ENCODE measurements around the gene MKNK2.
"Not testable (repeated sequence)": the region's sequence is repeated elsewhere in the genome, so short reads cannot be mapped to it uniquely, and the experiment has no call there.

The MKNK2 gene

GRCh38 chr19:2039089-2039958 is 11.7 kb downstream of the MKNK2 start:
- TF ChIP-seq POLR2A (IDR thresholded peaks at IDR 0.05; ENCODE audit: low read length), result no peak
- TF ChIP-seq GATA1 (IDR thresholded peaks at IDR 0.05; ENCODE audit: low read depth, low read length), result no peak
- no peak for DNase-seq

GRCh38 chr19:2038284-2039088 is 12.6 kb downstream of the MKNK2 start:
- DNase-seq, result no peak
- TF ChIP-seq POLR2A (IDR thresholded peaks at IDR 0.05; ENCODE audit: low read length), result no peak
- no peak for TF ChIP-seq GATA1 (IDR thresholded peaks at IDR 0.05; ENCODE audit: low read depth, low read length)

GRCh38 chr19:2037651-2038255 is 13.3 kb downstream of the MKNK2 start:
- TF ChIP-seq GATA1 (IDR thresholded peaks at IDR 0.05; ENCODE audit: low read depth, low read length), result no peak
- no peak for TF ChIP-seq POLR2A (IDR thresholded peaks at IDR 0.05; ENCODE audit: low read length)
- DNase-seq, result no peak

GRCh38 chr19:2036424-2036823 is 14.6 kb downstream of the MKNK2 start:
- TF ChIP-seq GATA1 (IDR thresholded peaks at IDR 0.05; ENCODE audit: low read depth, low read length) (no peak), POLR2A (IDR thresholded peaks at IDR 0.05; ENCODE audit: low read length) (no peak)
- DNase-seq, result no peak

- TF ChIP-seq POLR2A (IDR thresholded peaks at IDR 0.05; ENCODE audit: low read length) (no peak), GATA1 (IDR thresholded peaks at IDR 0.05; ENCODE audit: low read depth, low read length) (no peak)
- no peak for DNase-seq
Measured at GRCh38 chr19:2035590-2035991, 15.5 kb downstream of the MKNK2 start.

GRCh38 chr19:2034729-2035589 is 16.1 kb downstream of the MKNK2 start:
- TF ChIP-seq GATA1 (IDR thresholded peaks at IDR 0.05; ENCODE audit: low read depth, low read length), result no peak
- no peak for TF ChIP-seq POLR2A (IDR thresholded peaks at IDR 0.05; ENCODE audit: low read length)
- peak; percentile 73 to 78 for DNase-seq

- not testable (repeated sequence) for DNase-seq
Measured at GRCh38 chr19:2034253-2034652, 16.8 kb downstream of the MKNK2 start.

GRCh38 chr19:2033825-2034159 is 17.3 kb downstream of the MKNK2 start:
- no peak for DNase-seq
- no peak for TF ChIP-seq POLR2A (IDR thresholded peaks at IDR 0.05; ENCODE audit: low read length)
- no peak for TF ChIP-seq GATA1 (IDR thresholded peaks at IDR 0.05; ENCODE audit: low read depth, low read length)

GRCh38 chr19:2033115-2033824 is 17.8 kb downstream of the MKNK2 start:
- DNase-seq, result no peak
- TF ChIP-seq GATA1 (IDR thresholded peaks at IDR 0.05; ENCODE audit: low read depth, low read length) (no peak), POLR2A (IDR thresholded peaks at IDR 0.05; ENCODE audit: low read length) (no peak)

- DNase-seq, result no peak
- no peak for TF ChIP-seq POLR2A (IDR thresholded peaks at IDR 0.05; ENCODE audit: low read length)
- TF ChIP-seq GATA1 (IDR thresholded peaks at IDR 0.05; ENCODE audit: low read depth, low read length), result no peak
Measured at GRCh38 chr19:2032296-2032941, 18.6 kb downstream of the MKNK2 start.

GRCh38 chr19:2027361-2027760 is 23.7 kb downstream of the MKNK2 start:
- TF ChIP-seq GATA1 (IDR thresholded peaks at IDR 0.05; ENCODE audit: low read depth, low read length) (no peak), POLR2A (IDR thresholded peaks at IDR 0.05; ENCODE audit: low read length) (no peak)
- no peak for DNase-seq

- DNase-seq, result no peak
- TF ChIP-seq GATA1 (IDR thresholded peaks at IDR 0.05; ENCODE audit: low read depth, low read length), result no peak
- TF ChIP-seq POLR2A (IDR thresholded peaks at IDR 0.05; ENCODE audit: low read length), result no peak
Measured at GRCh38 chr19:2026770-2027169, 24.3 kb downstream of the MKNK2 start.
